ENCODE results near the gene MGMT. TPM values are rescaled to one million over a fixed set of nuclear protein-coding genes. Genes with fewer than 3 reads are reported as not detected.

Gene MGMT
- total and polyA plus RNA-seq, 4 donors, result 9.9 to 39.6 (median 23.2) TPM

DNA sequence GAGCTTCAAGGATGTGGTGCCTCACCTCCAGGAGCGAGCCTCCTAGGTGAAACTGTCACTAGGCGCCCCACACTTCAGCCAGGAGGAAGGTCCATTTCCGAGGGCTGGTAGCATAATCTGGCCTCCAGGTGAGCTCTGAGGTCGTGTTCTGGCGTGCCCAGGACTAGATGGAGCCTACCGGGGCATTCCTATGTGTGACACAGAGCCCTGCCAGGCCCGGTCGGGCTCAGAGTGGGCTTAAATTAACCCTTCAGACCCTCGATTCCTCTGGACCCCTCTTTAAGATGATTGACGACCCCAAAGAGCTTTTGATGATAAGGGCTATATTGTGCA lies 263.9 kb downstream of the MGMT start:
- no peak overlapping the region for H3K9ac ChIP-seq (ENCODE audit: insufficient read depth in 1 of 2, low read length in 2 of 2)
- DNase-seq (no peak), ATAC-seq (ENCODE audit: insufficient read depth, low FRiP score) (no peak)
- H3K27me3 ChIP-seq (ENCODE audit: control insufficient read depth in 3 of 3, insufficient read depth in 3 of 3, low read length in 2 of 3), result no peaks in the 10 kb centered on the region
- TF ChIP-seq CTCF (IDR thresholded peaks at IDR 0.05; ENCODE audit: control extremely low read depth, extremely low read depth), result no peak
- peaks cover 0 to 1% (median 0%) of the 10 kb centered on the region in 5 donors for H3K4me1 ChIP-seq (ENCODE audit: control insufficient read depth in 5 of 5, insufficient read depth in 5 of 5, low read length in 5 of 5)
- no peaks in the 10 kb centered on the region for H3K36me3 ChIP-seq (ENCODE audit: control insufficient read depth in 4 of 4, insufficient read depth in 4 of 4, low read length in 4 of 4)
- H3K9me3 ChIP-seq (ENCODE audit: control insufficient read depth in 4 of 4, insufficient read depth in 3 of 4, low read length in 3 of 4), result peaks cover 0 to 12% (median 2%) of the 10 kb centered on the region in 4 donors
- WGBS, 2 donors, result 84% methylated on average over 10 of the region's 10 CpGs
- H3K27ac ChIP-seq (ENCODE audit: low read depth in 1 of 2, low read length in 1 of 2), result no peak overlapping the region
- H3K4me3 ChIP-seq, result no peak overlapping the region

DNA sequence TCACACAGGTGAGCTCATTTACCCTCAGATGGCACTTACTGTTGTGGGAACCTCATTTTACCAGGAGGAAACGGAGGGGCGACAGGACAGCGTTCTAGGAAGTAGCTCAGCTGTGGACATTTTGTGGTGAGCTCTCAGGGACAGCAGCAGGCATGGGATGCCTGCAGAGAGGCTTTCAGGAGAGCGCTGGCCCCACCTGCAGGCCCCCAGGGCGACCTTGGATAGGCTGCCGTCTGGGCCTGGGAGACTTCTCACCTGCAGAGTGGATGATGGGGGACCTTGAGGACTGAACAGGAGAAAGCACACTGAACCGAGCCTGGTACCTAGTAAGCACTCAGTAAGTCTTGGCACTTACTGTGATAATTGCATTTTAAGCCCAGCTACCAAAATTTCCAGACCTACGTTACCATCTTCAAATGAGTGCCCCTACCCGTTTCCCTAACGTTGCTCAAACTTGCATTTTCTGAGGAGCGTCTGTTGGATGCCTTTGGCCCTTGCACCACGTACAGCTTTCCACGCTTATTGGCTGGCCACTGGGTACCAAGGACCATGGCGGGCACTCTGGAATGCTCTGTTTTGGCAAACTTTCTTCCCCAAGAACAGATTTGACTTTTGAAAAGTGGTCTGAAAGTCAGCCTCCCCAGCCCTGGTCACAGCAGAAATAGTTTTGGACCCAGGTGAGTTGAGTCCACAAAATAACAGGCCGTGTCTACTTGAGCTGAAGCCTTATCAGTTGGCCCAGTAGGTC lies 273.7 kb downstream of the MGMT start:
- Histone ChIP-seq H3K27me3 (ENCODE audit: control insufficient read depth in 3 of 3, insufficient read depth in 3 of 3, low read length in 2 of 3) (no peaks in the 10 kb centered on the region), H3K4me1 (ENCODE audit: control insufficient read depth in 5 of 5, insufficient read depth in 5 of 5, low read length in 5 of 5) (no peaks in the 10 kb centered on the region), H3K9ac (ENCODE audit: insufficient read depth in 1 of 2, low read length in 2 of 2) (no peak overlapping the region), H3K36me3 (ENCODE audit: control insufficient read depth in 4 of 4, insufficient read depth in 4 of 4, low read length in 4 of 4) (no peaks in the 10 kb centered on the region), H3K4me3 (no peak overlapping the region), H3K9me3 (ENCODE audit: control insufficient read depth in 4 of 4, insufficient read depth in 3 of 4, low read length in 3 of 4) (peaks cover 0 to 12% (median 0%) of the 10 kb centered on the region in 4 donors), H3K27ac (ENCODE audit: low read depth in 1 of 2, low read length in 1 of 2) (no peak overlapping the region)
- no peak for TF ChIP-seq CTCF (IDR thresholded peaks at IDR 0.05; ENCODE audit: control extremely low read depth, extremely low read depth)
- WGBS, 2 donors, result 95 to 96% methylated on average over 15 of the region's 15 CpGs
- DNase-seq (no peak), ATAC-seq (ENCODE audit: insufficient read depth, low FRiP score) (no peak)

GRCh38 chr10:129741280-129741977 lies 274.4 kb downstream of the MGMT start:
- Histone ChIP-seq H3K36me3 (ENCODE audit: control insufficient read depth in 4 of 4, insufficient read depth in 4 of 4, low read length in 4 of 4) (no peaks in the 10 kb centered on the region), H3K9ac (ENCODE audit: insufficient read depth in 1 of 2, low read length in 2 of 2) (no peak overlapping the region), H3K27ac (ENCODE audit: low read depth in 1 of 2, low read length in 1 of 2) (no peak overlapping the region), H3K27me3 (ENCODE audit: control insufficient read depth in 3 of 3, insufficient read depth in 3 of 3, low read length in 2 of 3) (no peaks in the 10 kb centered on the region), H3K9me3 (ENCODE audit: control insufficient read depth in 4 of 4, insufficient read depth in 3 of 4, low read length in 3 of 4) (peaks cover 0 to 12% (median 0%) of the 10 kb centered on the region in 4 donors), H3K4me1 (ENCODE audit: control insufficient read depth in 5 of 5, insufficient read depth in 5 of 5, low read length in 5 of 5) (no peaks in the 10 kb centered on the region), H3K4me3 (no peak overlapping the region)
- ATAC-seq (ENCODE audit: insufficient read depth, low FRiP score) (no peak), DNase-seq (no peak)
- no peak for TF ChIP-seq CTCF (IDR thresholded peaks at IDR 0.05; ENCODE audit: control extremely low read depth, extremely low read depth)
- 96 to 98% methylated on average over 19 of the region's 19 CpGs for WGBS, 2 donors
